Immature natural killer cell (primary cell): ENCODE results near the gene AMH. TPM values are rescaled to one million over a fixed set of nuclear protein-coding genes. Genes with fewer than 3 reads are reported as not detected.
"Not testable (repeated sequence)": the region's sequence is repeated elsewhere in the genome, so short reads cannot be mapped to it uniquely, and the experiment has no call there.

ENCODE experiments used
- DNase-seq, 3 donors: peaks; one replicate each; pipeline ENCODE4 v3.0.0; 2022; ENCODE audit warnings: mixed read lengths in 1 of 3
- H3K27ac Mint-ChIP-seq, 6 donors: one replicate each; pipeline ENCODE4 v1.8.0; 2020; ENCODE audit warnings: mixed read lengths in 6 of 6, mild to moderate bottlenecking in 5 of 6, inconsistent platforms in 4 of 6, moderate library complexity in 3 of 6
- H3K27me3 Mint-ChIP-seq, 3 donors: one replicate each; pipeline ENCODE4 v1.8.0; 2020 to 2021; ENCODE audit warnings: low read depth in 3 of 3, mild to moderate bottlenecking in 3 of 3, mixed read lengths in 3 of 3, moderate library complexity in 3 of 3, inconsistent platforms in 1 of 3
- H3K36me3 Mint-ChIP-seq, 3 donors: one replicate each; pipeline ENCODE4 v1.8.0; 2020; ENCODE audit warnings: mixed read lengths in 3 of 3, inconsistent platforms in 2 of 3, mild to moderate bottlenecking in 2 of 3
- H3K4me1 Mint-ChIP-seq, 2 donors: one replicate each; pipeline ENCODE4 v1.8.0; 2020; ENCODE audit warnings: inconsistent platforms in 2 of 2, mild to moderate bottlenecking in 2 of 2, mixed read lengths in 2 of 2, moderate library complexity in 1 of 2
- H3K4me3 Mint-ChIP-seq, 5 donors: one replicate each; pipeline ENCODE4 v1.8.0; 2020; ENCODE audit warnings: mild to moderate bottlenecking in 5 of 5, mixed read lengths in 5 of 5, inconsistent platforms in 3 of 5, moderate library complexity in 3 of 5
- H3K9me3 Mint-ChIP-seq, 6 donors: one replicate each; pipeline ENCODE4 v1.8.0; 2020; ENCODE audit warnings: mild to moderate bottlenecking in 6 of 6, mixed read lengths in 6 of 6, inconsistent platforms in 4 of 6, moderate library complexity in 3 of 6
- polyA plus RNA-seq, 3 donors: library from polyadenylated mRNA; unstranded; fragments of 300-500 nt; fragmentation: Illumina TruSeq; gene quantifications; one replicate each; pipeline ENCODE4 v1.2.3, GENCODE V29; 2021

The AMH gene
- polyA plus RNA-seq, 3 donors from 2014 or later: not detected

DNA sequence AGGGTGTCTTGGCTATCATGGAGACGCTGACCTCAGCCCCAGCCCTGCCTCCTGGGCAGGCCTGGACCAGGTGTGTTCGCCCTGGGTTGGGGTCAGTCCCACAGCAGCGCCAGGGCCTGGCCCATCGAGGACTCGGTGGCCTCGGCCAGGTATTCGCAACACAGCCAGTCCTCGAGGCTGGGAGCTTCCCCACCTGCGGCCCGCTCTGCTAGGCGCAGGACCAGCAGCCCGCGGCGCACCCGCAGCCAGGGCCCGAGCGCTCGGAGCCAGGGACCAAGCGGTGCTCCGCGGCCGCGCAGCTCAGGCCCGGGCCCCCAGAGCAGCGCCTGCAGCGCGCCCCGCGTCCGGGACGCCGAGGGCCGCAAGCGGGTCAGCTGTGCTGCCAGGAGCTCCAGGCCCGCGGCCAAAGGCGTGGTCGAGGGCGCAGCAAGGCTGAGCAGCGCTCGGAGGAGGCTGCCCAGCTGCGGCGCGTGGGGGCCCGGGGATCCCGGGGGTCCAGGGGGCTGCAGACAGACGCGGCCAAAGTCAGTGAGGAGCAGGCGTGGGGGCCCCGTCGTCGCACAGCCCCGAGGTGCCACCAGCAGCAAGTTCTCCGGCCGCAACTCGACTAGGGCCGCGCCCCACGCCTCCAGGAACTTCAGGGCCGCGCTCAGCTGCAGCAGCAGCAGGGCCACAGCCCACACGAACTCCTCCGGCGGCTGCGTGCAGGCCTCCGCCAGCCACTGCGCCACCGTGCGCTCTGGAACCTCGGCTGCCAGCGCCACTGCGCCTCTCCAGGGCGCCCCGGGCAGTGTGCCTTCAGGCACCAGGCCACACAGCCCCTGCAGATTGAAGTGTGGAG lies 26.7 kb downstream of the AMH start:
- DNase-seq: no peak
- H3K36me3 Mint-ChIP-seq: peaks cover 4 to 12% (median 12%) of the 10 kb centered on the region in 3 donors
- H3K9me3 Mint-ChIP-seq: no peaks in the 10 kb centered on the region
- no peak overlapping the region for H3K27ac Mint-ChIP-seq
- peaks cover 39 to 41% (median 40%) of the 10 kb centered on the region in 3 donors for H3K27me3 Mint-ChIP-seq
- no peak overlapping the region for H3K4me3 Mint-ChIP-seq
- H3K4me1 Mint-ChIP-seq: peaks cover 33 to 40% of the 10 kb centered on the region in 2 donors

DNA sequence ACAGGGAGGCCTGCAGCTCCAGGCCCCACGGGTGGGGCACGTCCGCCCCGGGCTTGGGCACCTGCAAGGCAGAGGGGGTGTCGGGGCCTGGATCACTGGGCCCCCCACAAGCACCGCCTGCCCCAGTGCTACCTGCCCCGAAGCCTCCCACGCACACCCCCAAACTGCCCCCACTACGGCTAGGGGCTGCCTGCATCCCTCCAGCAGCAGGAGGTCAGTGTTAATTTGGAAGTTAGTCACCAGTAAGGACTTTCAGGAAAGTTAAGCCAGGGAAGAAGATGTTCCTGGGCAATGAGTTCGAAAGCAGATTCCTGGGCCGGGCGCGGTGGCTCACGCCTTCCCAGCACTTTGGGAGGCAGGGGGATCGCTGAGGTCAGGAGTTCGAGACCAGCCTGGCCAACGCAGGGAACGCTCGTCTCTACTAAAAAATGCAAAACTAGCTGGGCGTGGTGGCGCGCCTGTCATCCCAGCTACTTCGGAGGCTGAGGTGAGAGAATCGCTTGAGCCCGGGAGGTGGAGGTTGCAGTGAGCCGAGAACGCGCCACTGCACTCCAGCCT lies 27.4 kb downstream of the AMH start:
- Mint-ChIP-seq H3K27me3 (peaks cover 38 to 40% (median 40%) of the 10 kb centered on the region in 3 donors), H3K27ac (peak overlapping the region in 3 of 6 donors; percentile 46 to 72 (median 55)), H3K9me3 (no peaks in the 10 kb centered on the region), H3K4me3 (no peak overlapping the region), H3K4me1 (peaks cover 31 to 39% of the 10 kb centered on the region in 2 donors), H3K36me3 (peaks cover 4 to 12% (median 10%) of the 10 kb centered on the region in 3 donors)
- DNase-seq: no peak

DNA sequence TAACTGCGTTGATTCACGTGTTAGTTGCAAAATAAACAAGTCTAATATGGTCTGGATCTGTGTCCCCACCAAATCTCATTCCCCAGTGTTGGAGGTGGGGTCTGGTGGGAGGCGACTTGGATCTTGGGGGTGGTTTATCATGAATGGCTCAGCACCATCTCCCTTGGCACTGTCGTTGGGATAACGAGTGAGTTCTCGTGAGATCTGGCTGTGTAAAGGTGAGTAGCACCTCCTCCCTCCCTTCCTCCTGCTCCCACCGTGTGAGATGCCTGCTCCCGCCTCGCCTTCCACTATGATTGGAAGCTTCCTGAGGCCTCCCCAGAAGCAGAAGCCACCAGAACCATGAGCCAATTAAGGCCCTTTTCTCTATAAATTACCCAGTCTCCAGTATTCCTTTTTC lies 28.0 kb downstream of the AMH start:
- no peak for DNase-seq
- peak overlapping the region in 5 of 6 donors; percentile 39 to 75 (median 55) for H3K27ac Mint-ChIP-seq
- peak overlapping the region in 1 of 5 donors; percentile 49 for H3K4me3 Mint-ChIP-seq
- H3K36me3 Mint-ChIP-seq: peaks cover 4 to 12% (median 7%) of the 10 kb centered on the region in 3 donors
- H3K27me3 Mint-ChIP-seq: peaks cover 38 to 42% (median 41%) of the 10 kb centered on the region in 3 donors
- H3K4me1 Mint-ChIP-seq: peaks cover 32 to 40% of the 10 kb centered on the region in 2 donors
- no peaks in the 10 kb centered on the region for H3K9me3 Mint-ChIP-seq

DNA sequence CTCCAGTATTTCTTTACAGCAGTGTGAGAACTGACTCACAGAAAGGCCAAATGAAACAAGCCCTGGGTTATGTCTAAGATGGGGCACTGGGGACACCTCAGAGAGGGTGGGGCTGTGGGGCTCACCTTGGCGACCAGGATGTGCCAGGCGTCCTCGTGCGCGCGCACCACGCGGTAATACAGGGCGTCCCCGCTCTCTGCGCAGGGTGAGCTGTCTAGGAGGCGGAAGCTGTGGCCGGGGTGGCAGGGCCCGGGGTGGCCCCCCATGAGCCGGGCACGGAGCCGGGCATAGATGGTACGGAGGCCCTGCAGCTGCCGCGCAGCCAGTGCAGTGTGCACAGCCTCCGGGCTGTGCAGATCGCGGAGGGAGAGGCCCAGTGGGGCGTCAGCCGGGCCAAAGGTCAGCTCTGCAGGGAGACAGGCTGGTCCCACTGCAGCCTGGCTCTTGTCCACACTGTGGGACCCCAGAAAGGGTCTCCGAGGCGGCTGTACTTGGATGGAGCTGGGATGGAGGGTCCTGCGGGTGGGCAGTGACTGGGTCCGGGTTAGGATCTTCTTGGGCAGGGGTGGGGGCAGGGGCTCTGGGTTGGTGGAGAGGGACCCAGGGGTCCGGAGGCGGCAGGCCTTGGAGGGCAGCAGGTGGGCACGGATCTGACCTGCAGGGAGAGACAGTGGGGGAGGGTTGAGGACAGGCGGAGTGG lies 29.5 kb downstream of the AMH start:
- no peaks in the 10 kb centered on the region for H3K9me3 Mint-ChIP-seq
- no peak for DNase-seq
- H3K27me3 Mint-ChIP-seq: peaks cover 31 to 40% (median 38%) of the 10 kb centered on the region in 3 donors
- H3K4me1 Mint-ChIP-seq: peaks cover 36 to 42% of the 10 kb centered on the region in 2 donors
- H3K36me3 Mint-ChIP-seq: peaks cover 3 to 8% (median 4%) of the 10 kb centered on the region in 3 donors
- H3K4me3 Mint-ChIP-seq: no peak overlapping the region
- H3K27ac Mint-ChIP-seq: peak overlapping the region in 1 of 6 donors; percentile 20

DNA sequence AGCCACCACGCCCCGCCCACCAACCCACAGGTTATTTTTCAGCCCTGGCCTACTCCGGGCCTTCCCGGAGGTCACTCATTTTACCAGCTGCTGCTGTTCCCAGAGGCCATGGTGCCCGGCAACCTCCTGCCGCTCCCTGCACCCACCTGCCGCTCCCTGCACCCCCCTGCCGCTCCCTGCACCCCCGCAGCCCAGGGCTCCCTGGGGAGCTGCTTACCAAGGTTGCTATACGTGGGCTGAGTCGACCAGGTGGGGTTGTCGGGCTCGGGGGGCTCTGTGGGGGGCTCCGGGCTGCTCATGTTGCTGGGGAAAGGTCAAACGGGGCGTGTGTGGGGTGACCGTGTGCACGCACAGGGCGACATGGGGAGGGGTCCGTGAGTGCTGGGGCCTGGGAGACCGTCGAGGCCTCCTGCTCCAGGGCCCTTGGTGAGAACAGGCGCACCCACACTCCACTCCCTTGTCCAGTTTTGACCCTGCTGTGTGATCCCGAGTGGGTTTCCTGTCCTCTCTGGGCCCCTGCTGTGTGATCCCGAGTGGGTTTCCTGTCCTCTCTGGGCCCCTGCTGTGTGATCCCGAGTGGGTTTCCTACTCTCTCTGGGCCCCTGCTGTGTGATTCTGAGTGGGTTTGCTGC lies 31.6 kb downstream of the AMH start:
- Mint-ChIP-seq H3K4me3 (peak overlapping the region; percentile 27 to 54 (median 49)), H3K27ac (peak overlapping the region in 5 of 6 donors; percentile 12 to 78 (median 39)), H3K27me3 (peaks cover 16 to 25% (median 24%) of the 10 kb centered on the region in 3 donors), H3K4me1 (peaks cover 22 to 28% of the 10 kb centered on the region in 2 donors), H3K36me3 (peaks cover 0 to 5% (median 4%) of the 10 kb centered on the region in 3 donors), H3K9me3 (no peaks in the 10 kb centered on the region)
- no peak for DNase-seq

DNA sequence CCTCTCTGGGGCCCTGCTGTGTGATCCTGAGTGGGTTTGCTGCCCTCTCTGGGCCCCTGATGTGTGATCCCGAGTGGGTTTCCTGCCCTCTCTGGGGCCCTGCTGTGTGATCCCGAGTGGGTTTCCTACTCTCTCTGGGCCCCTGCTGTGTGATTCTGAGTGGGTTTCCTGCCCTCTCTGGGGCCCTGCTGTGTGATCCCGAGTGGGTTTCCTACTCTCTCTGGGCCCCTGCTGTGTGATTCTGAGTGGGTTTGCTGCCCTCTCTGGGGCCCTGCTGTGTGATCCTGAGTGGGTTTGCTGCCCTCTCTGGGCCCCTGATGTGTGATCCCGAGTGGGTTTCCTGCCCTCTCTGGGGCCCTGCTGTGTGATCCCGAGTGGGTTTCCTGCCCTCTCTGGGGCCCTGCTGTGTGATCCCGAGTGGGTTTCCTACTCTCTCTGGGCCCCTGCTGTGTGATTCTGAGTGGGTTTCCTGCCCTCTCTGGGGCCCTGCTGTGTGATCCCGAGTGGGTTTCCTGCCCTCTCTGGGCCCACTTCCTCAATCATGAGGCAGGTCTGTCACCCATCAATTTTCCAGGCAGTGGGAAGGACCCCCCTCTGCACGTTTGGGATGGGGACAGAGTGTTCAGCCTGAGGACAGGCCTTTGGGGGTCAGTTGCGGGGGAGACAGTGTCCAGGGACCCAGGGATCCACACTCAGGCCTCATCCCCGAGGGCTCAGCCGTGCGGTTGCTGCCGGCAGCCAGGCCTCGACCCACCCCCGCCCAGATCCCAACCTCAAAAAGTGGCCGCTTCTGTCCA lies 32.3 kb downstream of the AMH start:
- Mint-ChIP-seq H3K27ac (peak overlapping the region; percentile 87 to 93 (median 90)), H3K4me1 (peaks cover 22 to 27% of the 10 kb centered on the region in 2 donors), H3K27me3 (peaks cover 16 to 26% (median 24%) of the 10 kb centered on the region in 3 donors), H3K4me3 (peak overlapping the region; percentile 87 to 92 (median 91))
- H3K36me3 Mint-ChIP-seq, DNase-seq, H3K9me3 Mint-ChIP-seq: not testable (repeated sequence)

DNA sequence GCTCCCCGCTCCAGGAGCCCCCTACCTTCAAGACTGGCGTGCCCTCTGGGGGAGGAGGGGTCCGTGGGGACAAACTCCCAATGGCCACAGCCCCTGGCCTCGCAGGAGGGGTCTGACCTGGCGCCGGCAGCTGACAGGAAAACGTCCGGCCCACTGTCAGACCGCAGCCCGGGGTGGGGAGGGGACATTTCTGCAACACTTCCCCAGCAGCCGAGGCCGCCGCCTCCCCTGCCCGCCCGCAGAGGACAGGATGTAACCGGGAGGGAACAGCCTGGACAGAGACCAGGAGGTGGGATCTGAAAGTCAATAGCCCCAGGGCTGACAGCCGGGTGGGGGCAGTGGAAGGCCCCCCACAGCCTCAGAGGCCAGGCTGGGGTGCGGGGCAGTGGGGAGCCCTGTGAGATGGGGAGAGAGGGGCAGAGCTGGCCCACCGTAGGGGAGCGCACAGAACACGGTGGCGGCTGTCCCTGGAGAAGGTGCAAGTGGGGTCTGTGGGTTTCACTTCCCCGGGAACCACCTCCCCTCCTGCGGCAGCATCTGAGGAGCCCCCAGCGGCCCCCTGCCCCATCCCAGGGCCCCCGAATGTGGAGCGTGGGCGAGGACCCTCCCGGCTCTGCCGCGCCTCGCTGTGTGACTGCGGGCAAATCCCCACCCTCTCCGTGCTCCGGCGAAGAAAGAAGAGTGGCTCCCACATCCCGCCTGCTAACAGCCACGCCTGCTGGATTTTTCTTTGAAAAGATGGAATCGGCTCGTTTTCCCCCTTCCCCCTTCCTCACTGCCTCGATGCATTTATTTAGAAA lies 33.1 kb downstream of the AMH start, which contains the start of gene PEAK3:
Gene PEAK3, minus strand, starts transcription at position 114 of the 800 bp plus-strand sequence. CDS start 1,244 bp downstream, outside the sequence.
- H3K9me3 Mint-ChIP-seq: no peaks in the 10 kb centered on the region
- H3K27ac Mint-ChIP-seq: peak within 1 kb of the TSS; percentile 87 to 93 (median 90)
- peaks cover 11 to 19% (median 19%) of the 10 kb centered on the region in 3 donors for H3K27me3 Mint-ChIP-seq
- peaks cover 0 to 2% (median under 1%) of the 10 kb centered on the region in 3 donors for H3K36me3 Mint-ChIP-seq
- peak; percentile 80 to 81 (median 80) for DNase-seq
- peaks cover 19 to 23% of the 10 kb centered on the region in 2 donors for H3K4me1 Mint-ChIP-seq
- peak within 1 kb of the TSS; percentile 87 to 92 (median 91) for H3K4me3 Mint-ChIP-seq

DNA sequence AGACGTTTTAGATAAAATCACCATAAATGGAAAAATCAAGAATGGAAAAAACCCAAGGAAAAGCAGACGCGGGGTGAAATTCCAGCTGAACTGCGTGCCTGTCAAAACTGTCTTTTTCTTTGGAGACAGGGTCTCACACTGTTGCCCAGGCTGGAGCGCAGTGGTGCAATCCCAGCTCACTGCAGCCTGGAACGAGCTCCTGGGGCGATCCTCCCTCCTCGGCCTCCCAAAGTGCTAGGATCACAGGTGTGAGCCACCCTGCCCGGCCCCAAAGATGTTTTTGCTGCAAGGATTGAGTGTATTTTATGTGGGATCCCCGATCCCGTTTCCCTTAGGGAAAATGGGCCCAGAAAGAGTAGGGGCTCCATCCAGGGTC lies 33.7 kb downstream of the AMH start:
- Mint-ChIP-seq H3K27me3 (peaks cover 10 to 21% (median 14%) of the 10 kb centered on the region in 3 donors), H3K27ac (peak overlapping the region; percentile 51 to 93 (median 82)), H3K36me3 (no peaks in the 10 kb centered on the region), H3K9me3 (no peaks in the 10 kb centered on the region), H3K4me3 (peak overlapping the region; percentile 87 to 92 (median 91)), H3K4me1 (peaks cover 17 to 24% of the 10 kb centered on the region in 2 donors)
- no peak for DNase-seq

DNA sequence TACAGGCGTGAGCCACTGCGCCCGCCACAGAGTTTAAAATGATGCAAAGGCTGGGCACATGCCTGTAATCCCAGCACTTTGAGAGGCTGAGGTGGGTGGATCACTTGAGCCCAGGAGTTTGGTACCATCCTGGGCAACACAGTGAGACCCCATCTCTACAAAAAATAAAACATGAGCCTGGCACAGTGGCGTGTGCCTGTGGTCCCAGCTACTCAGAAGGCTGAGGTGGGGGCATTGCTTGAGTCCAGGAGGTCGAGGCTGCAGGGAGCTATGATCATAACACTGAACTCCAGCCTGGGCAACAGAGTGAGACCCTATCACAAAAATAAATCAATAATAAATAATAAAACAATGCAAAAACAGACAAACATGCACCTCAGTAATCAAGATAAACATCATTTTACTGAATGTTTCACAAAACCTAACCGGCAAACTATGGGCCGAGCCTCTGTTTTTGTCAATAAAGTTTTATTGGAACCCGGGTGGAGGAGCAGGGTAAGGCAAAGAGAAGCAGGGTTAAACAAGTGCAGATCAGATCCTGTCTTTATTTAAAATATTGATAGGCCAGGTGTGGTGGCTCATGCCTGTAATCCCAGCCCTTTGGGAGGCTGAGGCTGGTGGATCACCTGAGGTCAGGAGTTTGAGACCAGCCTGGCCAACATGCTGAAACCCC lies 34.8 kb downstream of the AMH start:
- Mint-ChIP-seq H3K36me3 (no peaks in the 10 kb centered on the region), H3K4me3 (no peak overlapping the region), H3K27ac (peak overlapping the region in 2 of 6 donors; percentile 28 to 34), H3K9me3 (no peaks in the 10 kb centered on the region), H3K4me1 (peaks cover 28 to 36% of the 10 kb centered on the region in 2 donors), H3K27me3 (peaks cover 11 to 21% (median 21%) of the 10 kb centered on the region in 3 donors)
- DNase-seq: no peak

DNA sequence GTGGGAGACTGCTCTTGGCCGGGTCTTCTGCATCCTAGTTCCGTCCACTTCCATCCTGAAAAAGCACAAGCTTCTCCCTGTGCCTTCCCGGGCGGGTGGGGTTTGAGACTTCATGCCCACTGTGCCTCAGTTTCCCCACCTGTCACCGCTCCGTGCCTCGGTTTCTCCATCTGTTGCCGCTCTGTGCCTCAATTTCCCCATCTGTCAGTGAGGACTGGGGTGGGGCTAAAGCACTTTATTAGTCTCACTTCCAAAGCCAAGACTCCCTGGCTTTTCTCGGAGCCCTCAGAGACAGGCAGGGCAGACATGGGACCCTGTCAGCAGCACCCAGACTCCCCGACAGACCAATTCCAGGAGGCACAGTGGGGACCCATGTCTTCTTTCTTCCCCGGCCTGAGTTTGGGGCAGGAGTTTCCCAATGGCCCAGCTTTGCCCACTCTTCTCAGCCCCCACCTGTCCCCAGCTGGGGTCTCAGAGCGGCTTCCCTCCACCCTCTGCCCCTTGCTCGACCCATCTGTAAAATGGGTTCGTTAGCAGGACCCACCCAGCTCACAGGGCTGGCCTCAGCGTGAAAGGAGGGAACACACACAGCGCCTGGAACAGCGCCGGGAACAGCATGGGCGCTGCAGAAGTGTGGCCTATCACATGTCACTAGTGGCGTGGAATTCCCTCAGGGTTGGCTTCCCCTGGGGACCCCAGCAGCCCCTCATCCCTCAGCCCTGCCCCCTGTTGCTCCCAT lies 37.4 kb downstream of the AMH start:
- Mint-ChIP-seq H3K4me3 (no peak overlapping the region), H3K27ac (peak overlapping the region in 2 of 6 donors; percentile 19 to 56), H3K27me3 (peaks cover 12 to 35% (median 26%) of the 10 kb centered on the region in 3 donors)

More for the DNA sequence above, 37.4 kb downstream of the AMH start:
- H3K9me3 Mint-ChIP-seq: no peaks in the 10 kb centered on the region
- DNase-seq: no peak
- H3K4me1 Mint-ChIP-seq: peaks cover 36 to 37% of the 10 kb centered on the region in 2 donors
- H3K36me3 Mint-ChIP-seq: no peaks in the 10 kb centered on the region
